ENCODE measurements around the gene PADI2. TPM values are rescaled to one million over a fixed set of nuclear protein-coding genes. Genes with fewer than 3 reads are reported as not detected.

The PADI2 gene
- total and polyA plus RNA-seq, 9 of the 15 experiments (the other 6 are each of a cell fraction or from before 2014, with no cell fraction given) = 0.01 to 0.11 (median 0.01) TPM; not detected in 5

- Histone ChIP-seq H2AFZ (ENCODE audit: low read depth, low read length) (no peak overlapping the region), H3K4me3 (no peak overlapping the region), H4K20me1 (replicated peaks; ENCODE audit: control insufficient read depth, insufficient read depth, low read length) (no peaks in the 10 kb centered on the region), H3K27me3 (ENCODE audit: control insufficient read depth in 2 of 2, insufficient read depth in 2 of 2, low read length in 2 of 2) (no peaks in the 10 kb centered on the region), H3K4me1 (replicated peaks in 1 of 2; ENCODE audit: control insufficient read depth in 2 of 2, insufficient read depth in 2 of 2, low read length in 2 of 2) (no peaks in the 10 kb centered on the region), H3K4me2 (ENCODE audit: insufficient read depth, low read length) (no peak overlapping the region), H3K9me1 (ENCODE audit: control insufficient read depth, insufficient read depth, low read length) (no peaks in the 10 kb centered on the region), H3K9me3 (replicated peaks; ENCODE audit: control insufficient read depth, insufficient read depth, low read depth, low read length) (no peaks in the 10 kb centered on the region), H3K27ac (ENCODE audit: extremely low read depth, low read depth, low read length) (no peak overlapping the region), H3K36me3 (ENCODE audit: control insufficient read depth, insufficient read depth, low read length) (peaks cover 94% of the 10 kb centered on the region), H3K9ac (ENCODE audit: insufficient read depth in 1 of 2, low read depth in 2 of 2, low read length in 2 of 2) (no peak overlapping the region), H3K79me2 (ENCODE audit: control insufficient read depth, insufficient read depth, low read length) (no peaks in the 10 kb centered on the region)
- intact Hi-C loops (cut with micrococcal nuclease) = no loop called here
- ATAC-seq = no peak
- ChIA-PET CTCF (ENCODE audit: low intra/inter-chr PET ratio) (no interaction called here), POLR2A (interaction anchor here (0.5 to 2.3 kb wide), 5 partner anchors 9 to 165 kb away, joined by 3 to 9 read pairs (median 4); no protein-coding TSS in a partner anchor)
- in situ Hi-C loops (cut with MboI) = loop anchor here (25.0 kb wide), 1 partner anchor 441 kb away; no protein-coding TSS in a partner anchor
- DNase-seq (ENCODE audit: extremely low read depth in 1 of 4, low spot score in 3 of 4) = no peak
- FAIRE-seq = no peak
- WGBS (ENCODE audit: insufficient coverage, low coverage, missing lambda C conversion rate) = 57% methylated on average over 2 of the region's 2 CpGs
- no TSS peak for BruUV-seq (replicated peaks)
- TF ChIP-seq, protein P1, sequence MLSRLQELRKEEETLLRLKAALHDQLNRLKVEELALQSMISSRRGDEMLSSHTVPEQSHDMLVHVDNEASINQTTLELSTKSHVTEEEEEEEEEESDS (CRISPR knock-in tag; IDR thresholded peaks at IDR 0.05) = no peak
- no peak for TF ChIP-seq ZFP30 (CRISPR knock-in tag; IDR thresholded peaks at IDR 0.05; ENCODE audit: borderline replicate concordance)
- TF ChIP-seq, protein P2, sequence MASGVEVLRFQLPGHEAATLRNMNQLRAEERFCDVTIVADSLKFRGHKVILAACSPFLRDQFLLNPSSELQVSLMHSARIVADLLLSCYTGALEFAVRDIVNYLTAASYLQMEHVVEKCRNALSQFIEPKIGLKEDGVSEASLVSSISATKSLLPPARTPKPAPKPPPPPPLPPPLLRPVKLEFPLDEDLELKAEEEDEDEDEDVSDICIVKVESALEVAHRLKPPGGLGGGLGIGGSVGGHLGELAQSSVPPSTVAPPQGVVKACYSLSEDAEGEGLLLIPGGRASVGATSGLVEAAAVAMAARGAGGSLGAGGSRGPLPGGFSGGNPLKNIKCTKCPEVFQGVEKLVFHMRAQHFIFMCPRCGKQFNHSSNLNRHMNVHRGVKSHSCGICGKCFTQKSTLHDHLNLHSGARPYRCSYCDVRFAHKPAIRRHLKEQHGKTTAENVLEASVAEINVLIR (CRISPR knock-in tag; IDR thresholded peaks at IDR 0.05) = no peak
- no peak for TF ChIP-seq STAG1 (CRISPR knock-in tag; IDR thresholded peaks at IDR 0.05; ENCODE audit: borderline replicate concordance)
- TF ChIP-seq, protein P3, sequence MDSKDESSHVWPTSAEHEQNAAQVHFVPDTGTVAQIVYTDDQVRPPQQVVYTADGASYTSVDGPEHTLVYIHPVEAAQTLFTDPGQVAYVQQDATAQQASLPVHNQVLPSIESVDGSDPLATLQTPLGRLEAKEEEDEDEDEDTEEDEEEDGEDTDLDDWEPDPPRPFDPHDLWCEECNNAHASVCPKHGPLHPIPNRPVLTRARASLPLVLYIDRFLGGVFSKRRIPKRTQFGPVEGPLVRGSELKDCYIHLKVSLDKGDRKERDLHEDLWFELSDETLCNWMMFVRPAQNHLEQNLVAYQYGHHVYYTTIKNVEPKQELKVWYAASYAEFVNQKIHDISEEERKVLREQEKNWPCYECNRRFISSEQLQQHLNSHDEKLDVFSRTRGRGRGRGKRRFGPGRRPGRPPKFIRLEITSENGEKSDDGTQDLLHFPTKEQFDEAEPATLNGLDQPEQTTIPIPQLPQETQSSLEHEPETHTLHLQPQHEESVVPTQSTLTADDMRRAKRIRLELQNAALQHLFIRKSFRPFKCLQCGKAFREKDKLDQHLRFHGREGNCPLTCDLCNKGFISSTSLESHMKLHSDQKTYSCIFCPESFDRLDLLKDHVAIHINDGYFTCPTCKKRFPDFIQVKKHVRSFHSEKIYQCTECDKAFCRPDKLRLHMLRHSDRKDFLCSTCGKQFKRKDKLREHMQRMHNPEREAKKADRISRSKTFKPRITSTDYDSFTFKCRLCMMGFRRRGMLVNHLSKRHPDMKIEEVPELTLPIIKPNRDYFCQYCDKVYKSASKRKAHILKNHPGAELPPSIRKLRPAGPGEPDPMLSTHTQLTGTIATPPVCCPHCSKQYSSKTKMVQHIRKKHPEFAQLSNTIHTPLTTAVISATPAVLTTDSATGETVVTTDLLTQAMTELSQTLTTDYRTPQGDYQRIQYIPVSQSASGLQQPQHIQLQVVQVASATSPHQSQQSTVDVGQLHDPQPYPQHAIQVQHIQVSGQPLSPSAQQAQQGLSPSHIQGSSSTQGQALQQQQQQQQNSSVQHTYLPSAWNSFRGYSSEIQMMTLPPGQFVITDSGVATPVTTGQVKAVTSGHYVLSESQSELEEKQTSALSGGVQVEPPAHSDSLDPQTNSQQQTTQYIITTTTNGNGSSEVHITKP (IDR thresholded peaks at IDR 0.05; ENCODE audit: partially characterized antibody) = no peak
- TF ChIP-seq ZNF79 (CRISPR knock-in tag; IDR thresholded peaks at IDR 0.05; ENCODE audit: low read depth) = no peak
- no peak for TF ChIP-seq HMG20B (CRISPR knock-in tag; IDR thresholded peaks at IDR 0.05)
These were observed 91.4 kb downstream of the PADI2 start for GRCh38 chr1:17027900-17028299.
